ENCODE results near the gene PNPO.

The PNPO gene

GRCh38 chr17:47952171-47953021 lies 11.0 kb downstream of the PNPO start:
- no peak for DNase-seq

- DNase-seq: no peak
Observed at GRCh38 chr17:47953909-47954308, 12.5 kb downstream of the PNPO start.

GRCh38 chr17:47955497-47956461 lies 14.4 kb downstream of the PNPO start:
- no peak for DNase-seq

- no peak for DNase-seq
Observed at GRCh38 chr17:47956791-47957590, 15.6 kb downstream of the PNPO start.

GRCh38 chr17:47957591-47958490 lies 16.5 kb downstream of the PNPO start, which contains the start of gene PRR15L:
Gene PRR15L (minus strand): TSS chr17:47957883. CDS start chr17:47953234, 4,649 bp downstream.
- peak; percentile 55 for DNase-seq

GRCh38 chr17:47959825-47960655 lies 18.7 kb downstream of the PNPO start:
- DNase-seq: peak; percentile 93

GRCh38 chr17:47961406-47961805 lies 20.0 kb downstream of the PNPO start:
- DNase-seq: no peak

- DNase-seq: no peak
Observed at GRCh38 chr17:47962901-47963300, 21.5 kb downstream of the PNPO start.

GRCh38 chr17:47964856-47965255 lies 23.5 kb downstream of the PNPO start:
- DNase-seq: no peak

GRCh38 chr17:47966079-47966519 lies 24.7 kb downstream of the PNPO start:
- no peak for DNase-seq

GRCh38 chr17:47967607-47968252 lies 26.4 kb downstream of the PNPO start:
- no peak for DNase-seq

- no peak for DNase-seq
Observed at GRCh38 chr17:47968836-47969235, 27.5 kb downstream of the PNPO start.

GRCh38 chr17:47969930-47970724 lies 28.8 kb downstream of the PNPO start:
- no peak for DNase-seq

GRCh38 chr17:47970725-47971499 lies 29.5 kb downstream of the PNPO start, which contains the start of gene CDK5RAP3:
Gene CDK5RAP3 (plus strand): TSS chr17:47971113. CDS start chr17:47971147, 34 bp downstream.
- DNase-seq: peak; percentile 97

- no peak for DNase-seq
Observed at GRCh38 chr17:47973541-47973940, 32.2 kb downstream of the PNPO start.

GRCh38 chr17:47975189-47975822 lies 33.9 kb downstream of the PNPO start:
- DNase-seq: no peak

- DNase-seq: no peak
Observed at GRCh38 chr17:47975823-47976205, 34.4 kb downstream of the PNPO start.

GRCh38 chr17:47978324-47978723 lies 37.0 kb downstream of the PNPO start:
- peak; percentile 44 for DNase-seq
